KOPT-K1 (cell line): ENCODE results near the gene DIDO1.
A peak's percentile ranks its signal among the peaks of the same experiment; 100 is the strongest.
"Not testable (repeated sequence)": the region's sequence is repeated elsewhere in the genome, so short reads cannot be mapped to it uniquely, and the experiment has no call there.

Experiments used
- H3K27ac ChIP-seq: fragments of 200-600 bp; sonication (generic); 2 replicates; pipeline ENCODE4 v1.5.1; 2016; ENCODE audit warnings: antibody characterized with exemption, mild to moderate bottlenecking, low read depth, low read length; ENCODE audit not compliant: poor library complexity, severe bottlenecking
- H3K36me3 ChIP-seq: fragments of 200-600 bp; sonication (generic); 2 replicates; pipeline ENCODE4 v1.5.1; 2017; ENCODE audit warnings: antibody characterized with exemption, mild to moderate bottlenecking, low read length, moderate library complexity; ENCODE audit not compliant: insufficient read depth
- H3K9me3 ChIP-seq: fragments of 200-600 bp; sonication (generic); 2 replicates; pipeline ENCODE4 v1.5.1; 2017; ENCODE audit warnings: antibody characterized with exemption, low read length, mild to moderate bottlenecking; ENCODE audit not compliant: insufficient read depth, poor library complexity, severe bottlenecking

DIDO1 gene

GRCh38 chr20:62881662-62882395, 44.5 kb downstream of the DIDO1 start:
- Histone ChIP-seq H3K9me3 (no peaks in the 10 kb centered on the region), H3K36me3 (peaks cover 56% of the 10 kb centered on the region), H3K27ac (no peak overlapping the region)

GRCh38 chr20:62880935-62881661, 45.2 kb downstream of the DIDO1 start:
- Histone ChIP-seq H3K36me3 (peaks cover 48% of the 10 kb centered on the region), H3K9me3 (no peaks in the 10 kb centered on the region), H3K27ac (no peak overlapping the region)

DNA sequence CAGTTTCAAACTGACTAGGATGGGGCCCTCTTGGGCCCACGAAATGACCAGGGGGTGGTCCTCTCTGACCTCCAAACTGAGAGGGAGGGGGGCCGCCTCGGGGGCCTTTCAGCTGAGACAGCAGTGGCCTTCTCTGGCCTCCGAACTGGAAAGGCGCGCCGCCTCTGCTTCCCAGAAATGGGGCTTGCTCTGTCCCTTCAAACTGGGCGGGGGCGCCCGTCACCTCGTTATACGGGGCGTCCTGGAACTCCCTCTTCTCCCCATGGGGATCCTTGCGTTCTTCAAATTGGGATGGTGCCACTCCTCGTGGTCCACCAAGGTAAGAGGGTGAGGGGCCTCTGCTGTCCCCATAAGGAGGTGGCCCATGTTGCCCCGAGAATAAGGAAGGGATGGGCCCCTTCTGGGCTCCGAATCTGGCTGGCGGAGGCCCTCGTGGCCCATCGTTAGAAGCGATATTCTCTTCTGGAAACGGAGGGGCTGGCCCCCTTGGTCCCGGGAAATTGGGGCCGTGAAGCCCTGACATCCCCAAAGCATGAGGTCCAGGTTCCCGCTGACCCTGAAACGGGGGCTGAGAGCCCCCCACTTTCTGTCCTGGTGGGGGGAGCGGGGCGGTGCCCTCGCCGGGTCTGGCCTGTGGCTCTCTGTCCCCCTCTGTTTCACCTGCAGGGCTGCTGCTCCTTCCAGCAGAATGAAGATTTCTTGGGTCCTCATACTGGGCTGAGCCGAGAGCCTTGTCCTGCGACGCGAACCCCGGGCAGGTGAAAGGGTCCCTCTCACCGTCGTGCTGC, 46.0 kb downstream of the DIDO1 start:
- H3K9me3 ChIP-seq: no peaks in the 10 kb centered on the region
- no peak overlapping the region for H3K27ac ChIP-seq
- H3K36me3 ChIP-seq: peaks cover 41% of the 10 kb centered on the region

- Histone ChIP-seq H3K27ac (no peak overlapping the region), H3K36me3 (peaks cover 37% of the 10 kb centered on the region), H3K9me3 (no peaks in the 10 kb centered on the region)
Measured at GRCh38 chr20:62879275-62880146, 46.8 kb downstream of the DIDO1 start.

GRCh38 chr20:62878244-62879038, 47.9 kb downstream of the DIDO1 start:
- H3K36me3 ChIP-seq: peaks cover 37% of the 10 kb centered on the region
- H3K27ac ChIP-seq: no peak overlapping the region
- no peaks in the 10 kb centered on the region for H3K9me3 ChIP-seq

- Histone ChIP-seq H3K27ac (no peak overlapping the region), H3K9me3 (no peaks in the 10 kb centered on the region), H3K36me3 (peaks cover 36% of the 10 kb centered on the region)
Measured at GRCh38 chr20:62876902-62877816, 49.1 kb downstream of the DIDO1 start.

GRCh38 chr20:62876501-62876901, 49.8 kb downstream of the DIDO1 start:
- Histone ChIP-seq H3K9me3 (no peaks in the 10 kb centered on the region), H3K27ac (no peak overlapping the region), H3K36me3 (peaks cover 29% of the 10 kb centered on the region)

GRCh38 chr20:62875419-62876361, 50.6 kb downstream of the DIDO1 start:
- H3K27ac ChIP-seq: peak overlapping the region; percentile 13
- H3K9me3 ChIP-seq: no peaks in the 10 kb centered on the region

GRCh38 chr20:62874964-62875344, 51.4 kb downstream of the DIDO1 start:
- H3K9me3 ChIP-seq: no peaks in the 10 kb centered on the region
- H3K36me3 ChIP-seq: peaks cover 14% of the 10 kb centered on the region; the same call in 1 of the 2 replicates
- H3K27ac ChIP-seq: peak overlapping the region; percentile 88

More at GRCh38 chr20:62875419-62876361, 50.6 kb downstream of the DIDO1 start:
- H3K36me3 ChIP-seq: peaks cover 21% of the 10 kb centered on the region

DNA sequence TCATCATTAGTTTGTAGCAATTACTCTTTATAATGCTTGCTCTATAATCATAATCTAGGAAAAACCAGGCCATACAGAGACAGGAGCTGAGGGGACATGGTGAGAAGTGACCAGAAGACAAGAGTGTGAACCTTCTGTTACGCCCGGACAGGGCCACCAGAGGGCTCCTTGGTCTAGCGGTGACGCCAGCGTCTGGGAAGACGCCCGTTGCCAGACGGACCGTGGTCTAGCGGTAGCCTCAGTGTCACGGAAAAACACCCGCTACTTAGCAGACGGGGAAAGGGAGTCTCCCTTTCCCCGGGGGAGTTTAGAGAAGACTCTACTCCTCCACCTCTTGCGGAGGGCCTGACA, 52.6 kb downstream of the DIDO1 start:
- H3K36me3 ChIP-seq, H3K9me3 ChIP-seq: not testable (repeated sequence)
- peak overlapping the region; percentile 88 for H3K27ac ChIP-seq

GRCh38 chr20:62873280-62873679, 53.0 kb downstream of the DIDO1 start:
- Histone ChIP-seq H3K27ac (peak overlapping the region; percentile 88), H3K9me3 (no peaks in the 10 kb centered on the region)

DNA sequence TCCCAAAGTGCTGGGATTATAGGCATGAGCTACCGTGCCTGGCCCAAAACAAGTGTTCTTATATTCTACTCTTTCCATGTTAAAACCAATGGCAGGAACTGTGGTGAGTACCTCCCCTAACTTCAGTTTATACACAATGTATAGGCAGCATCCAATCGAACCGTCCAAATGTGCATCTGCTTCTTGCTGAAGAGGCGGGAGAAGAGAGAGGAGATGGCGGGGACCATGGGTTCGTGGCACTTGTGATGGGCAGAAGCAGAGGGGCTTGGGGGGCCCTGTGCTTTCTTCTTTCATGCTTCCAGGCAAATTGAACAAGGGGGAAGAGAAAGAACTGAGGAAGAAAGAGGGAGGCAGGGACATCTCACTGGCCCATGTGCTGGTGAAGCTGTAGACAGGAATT, 53.4 kb downstream of the DIDO1 start:
- no peaks in the 10 kb centered on the region for H3K9me3 ChIP-seq
- H3K36me3 ChIP-seq: no peaks in the 10 kb centered on the region
- H3K27ac ChIP-seq: peak overlapping the region; percentile 88

More at GRCh38 chr20:62873280-62873679, 53.0 kb downstream of the DIDO1 start:
- H3K36me3 ChIP-seq: no peaks in the 10 kb centered on the region
